ENCODE measurements around the gene ALDH4A1.
A peak's percentile ranks its signal among the peaks of the same experiment; 100 is the strongest.

The ALDH4A1 gene

DNA sequence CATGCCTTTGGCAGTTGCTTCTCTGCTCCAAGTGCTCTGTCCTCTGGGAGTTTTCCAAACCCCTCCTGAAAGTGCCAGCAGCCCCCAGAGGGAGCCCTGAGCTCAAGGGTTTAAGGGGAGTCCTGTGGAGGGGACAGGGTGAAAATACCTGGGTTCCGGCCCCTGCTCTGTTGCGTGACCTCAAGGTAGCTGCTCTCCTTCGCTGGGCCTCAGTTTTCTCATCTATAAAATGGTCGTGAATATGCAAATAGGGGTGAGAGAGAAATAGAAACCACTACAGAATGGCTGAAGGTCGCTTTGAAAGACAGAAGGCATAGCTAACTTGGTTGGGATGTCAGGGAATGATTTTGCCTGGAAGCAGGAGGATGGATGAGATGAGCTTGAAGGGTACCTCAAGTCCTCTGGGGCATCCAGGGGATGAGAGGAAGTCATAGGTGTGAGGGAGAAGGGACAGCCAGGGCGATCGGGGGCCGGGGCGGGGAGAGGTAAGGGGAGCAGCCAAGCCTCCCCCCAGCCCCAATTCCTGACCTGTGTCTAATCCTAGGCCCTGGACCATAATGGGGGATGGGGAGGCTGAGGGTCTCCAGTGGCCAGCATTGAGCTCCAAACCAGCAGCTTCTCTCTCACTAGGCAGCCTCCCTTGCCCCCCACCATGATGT lies 41.7 kb upstream of the ALDH4A1 start:
- no peak for DNase-seq (ENCODE audit: low read depth)
- TF ChIP-seq, protein P1, sequence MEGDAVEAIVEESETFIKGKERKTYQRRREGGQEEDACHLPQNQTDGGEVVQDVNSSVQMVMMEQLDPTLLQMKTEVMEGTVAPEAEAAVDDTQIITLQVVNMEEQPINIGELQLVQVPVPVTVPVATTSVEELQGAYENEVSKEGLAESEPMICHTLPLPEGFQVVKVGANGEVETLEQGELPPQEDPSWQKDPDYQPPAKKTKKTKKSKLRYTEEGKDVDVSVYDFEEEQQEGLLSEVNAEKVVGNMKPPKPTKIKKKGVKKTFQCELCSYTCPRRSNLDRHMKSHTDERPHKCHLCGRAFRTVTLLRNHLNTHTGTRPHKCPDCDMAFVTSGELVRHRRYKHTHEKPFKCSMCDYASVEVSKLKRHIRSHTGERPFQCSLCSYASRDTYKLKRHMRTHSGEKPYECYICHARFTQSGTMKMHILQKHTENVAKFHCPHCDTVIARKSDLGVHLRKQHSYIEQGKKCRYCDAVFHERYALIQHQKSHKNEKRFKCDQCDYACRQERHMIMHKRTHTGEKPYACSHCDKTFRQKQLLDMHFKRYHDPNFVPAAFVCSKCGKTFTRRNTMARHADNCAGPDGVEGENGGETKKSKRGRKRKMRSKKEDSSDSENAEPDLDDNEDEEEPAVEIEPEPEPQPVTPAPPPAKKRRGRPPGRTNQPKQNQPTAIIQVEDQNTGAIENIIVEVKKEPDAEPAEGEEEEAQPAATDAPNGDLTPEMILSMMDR (conservative IDR thresholded peaks at IDR 0.05; ENCODE audit: low read depth, low read length): no peak
- no peak overlapping the region for H3K4me3 ChIP-seq (ENCODE audit: low read length)

DNA sequence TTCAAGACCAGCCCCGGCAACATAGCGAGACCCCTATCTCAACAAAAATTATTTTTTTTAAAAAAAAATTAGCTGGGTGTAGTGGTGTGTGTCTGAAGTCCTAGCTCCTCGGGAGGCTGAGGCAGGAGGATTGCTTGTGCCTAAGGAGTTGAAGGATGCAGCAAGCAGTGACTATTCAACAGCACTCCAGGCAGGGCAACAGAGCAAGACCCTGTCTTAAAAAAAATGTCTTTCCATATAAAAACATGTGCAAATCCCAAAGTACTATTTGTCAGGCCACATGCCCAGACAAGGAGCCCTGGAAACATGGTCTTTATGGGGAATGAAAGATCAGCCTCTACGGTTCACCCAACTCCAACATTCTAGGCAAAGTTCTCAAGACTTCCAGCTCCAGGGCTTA lies 40.8 kb upstream of the ALDH4A1 start:
- H3K4me3 ChIP-seq (ENCODE audit: low read length): no peak overlapping the region
- no peak for DNase-seq (ENCODE audit: low read depth)
- TF ChIP-seq, protein P1 (conservative IDR thresholded peaks at IDR 0.05; ENCODE audit: low read depth, low read length): no peak

DNA sequence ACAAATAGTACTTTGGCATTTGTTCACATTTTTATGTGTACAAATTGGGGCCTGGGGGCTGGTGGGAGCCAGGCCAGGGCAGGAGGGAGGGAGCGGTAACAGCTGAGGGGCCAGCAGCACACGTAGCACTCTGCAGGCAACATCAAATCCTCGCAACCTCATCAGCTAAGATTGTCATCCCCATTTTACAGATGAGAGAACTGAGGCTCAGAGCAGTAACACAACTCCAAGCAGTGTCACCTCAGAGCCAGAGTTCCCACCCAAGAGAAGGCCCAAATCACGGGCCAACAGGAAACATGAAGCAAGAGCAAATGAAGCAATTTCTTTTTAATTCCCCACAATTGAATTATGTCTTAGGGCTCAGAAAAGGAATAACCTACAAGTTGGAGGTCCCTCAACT lies 40.0 kb upstream of the ALDH4A1 start:
- H3K4me3 ChIP-seq (ENCODE audit: low read length): no peak overlapping the region
- DNase-seq (ENCODE audit: low read depth): no peak
- TF ChIP-seq, protein P1 (conservative IDR thresholded peaks at IDR 0.05; ENCODE audit: low read depth, low read length): no peak

DNA sequence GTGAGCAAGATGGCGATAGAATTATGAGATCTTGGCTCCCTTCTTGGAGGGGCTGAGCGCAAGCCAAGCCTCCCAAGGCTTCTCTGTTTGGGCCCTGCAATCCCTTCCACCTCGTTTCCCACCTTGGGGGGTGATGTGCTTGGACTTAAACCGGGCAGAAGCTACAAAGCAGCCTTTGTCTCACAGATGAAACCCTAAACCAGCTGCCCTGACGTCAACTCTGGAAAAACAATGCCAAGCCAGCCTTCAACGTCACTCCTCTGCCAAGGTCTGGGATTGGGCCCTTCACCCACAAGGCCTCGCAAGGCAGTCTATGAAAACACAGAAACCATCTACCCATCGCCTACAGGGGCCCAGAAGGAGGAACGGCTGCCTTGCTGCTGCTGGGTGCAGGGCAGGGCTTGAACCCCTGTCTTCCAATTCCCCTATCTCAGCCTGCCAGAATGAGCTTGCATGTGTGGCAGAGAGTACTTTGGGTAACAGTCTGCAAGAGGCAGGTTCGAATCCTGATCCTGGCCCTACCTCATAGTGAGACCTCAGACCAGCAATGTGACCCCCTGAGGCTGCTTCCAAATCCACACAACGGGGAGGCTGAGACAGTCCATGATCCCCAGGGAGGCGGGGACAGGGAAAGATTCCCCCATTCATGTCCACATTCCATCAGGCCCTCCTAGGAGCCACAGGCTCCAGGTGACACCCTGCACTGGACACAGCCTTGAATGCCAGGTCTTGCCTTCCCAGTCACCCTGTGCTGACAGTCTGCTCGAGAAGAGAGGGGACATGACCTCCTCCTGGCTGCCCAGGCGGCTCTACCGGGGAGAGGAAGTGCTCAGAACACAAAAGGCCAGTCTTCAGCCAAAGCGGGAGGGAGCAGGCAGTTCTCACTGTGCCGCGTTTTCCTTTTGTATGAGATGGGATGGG lies 39.1 kb upstream of the ALDH4A1 start:
- TF ChIP-seq, protein P1 (conservative IDR thresholded peaks at IDR 0.05; ENCODE audit: low read depth, low read length): no peak
- H3K4me3 ChIP-seq (ENCODE audit: low read length): no peak overlapping the region
- DNase-seq (ENCODE audit: low read depth): peak; percentile 90

DNA sequence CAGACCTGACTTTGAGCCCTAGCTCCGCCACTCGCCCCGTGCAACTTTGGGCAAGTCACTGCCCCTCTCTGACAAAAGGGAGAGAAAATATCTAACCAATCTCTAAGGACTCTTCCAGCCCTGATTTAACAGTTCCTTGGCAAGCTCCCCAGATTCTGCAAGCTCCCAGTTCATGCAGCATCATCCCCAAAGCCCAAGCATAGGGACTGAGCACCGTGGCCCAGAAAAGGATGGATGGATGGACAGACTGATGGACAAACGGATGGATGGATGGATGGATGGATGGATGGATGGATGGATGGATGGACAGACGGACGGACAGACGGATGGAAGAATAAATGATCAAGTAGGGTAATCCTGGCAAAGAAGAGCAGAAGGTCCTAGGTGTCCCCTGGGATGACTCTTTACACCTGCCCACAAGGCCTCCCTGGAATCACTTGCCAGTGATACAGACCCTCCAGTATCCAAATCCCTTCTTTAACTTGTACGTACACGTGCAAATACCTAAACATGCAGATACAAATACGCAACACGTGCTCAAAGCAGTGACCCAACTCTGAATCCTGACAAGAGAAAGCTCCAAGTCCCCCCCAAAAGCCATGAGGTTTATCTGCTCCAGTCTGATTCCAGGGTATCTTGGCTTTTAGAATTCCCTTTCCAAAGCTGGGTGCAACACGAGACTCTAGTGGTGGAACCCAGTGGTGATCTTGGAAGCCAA lies 38.1 kb upstream of the ALDH4A1 start:
- H3K4me3 ChIP-seq (ENCODE audit: low read length): no peak overlapping the region
- TF ChIP-seq, protein P1 (conservative IDR thresholded peaks at IDR 0.05; ENCODE audit: low read depth, low read length): no peak
- no peak for DNase-seq (ENCODE audit: low read depth)

DNA sequence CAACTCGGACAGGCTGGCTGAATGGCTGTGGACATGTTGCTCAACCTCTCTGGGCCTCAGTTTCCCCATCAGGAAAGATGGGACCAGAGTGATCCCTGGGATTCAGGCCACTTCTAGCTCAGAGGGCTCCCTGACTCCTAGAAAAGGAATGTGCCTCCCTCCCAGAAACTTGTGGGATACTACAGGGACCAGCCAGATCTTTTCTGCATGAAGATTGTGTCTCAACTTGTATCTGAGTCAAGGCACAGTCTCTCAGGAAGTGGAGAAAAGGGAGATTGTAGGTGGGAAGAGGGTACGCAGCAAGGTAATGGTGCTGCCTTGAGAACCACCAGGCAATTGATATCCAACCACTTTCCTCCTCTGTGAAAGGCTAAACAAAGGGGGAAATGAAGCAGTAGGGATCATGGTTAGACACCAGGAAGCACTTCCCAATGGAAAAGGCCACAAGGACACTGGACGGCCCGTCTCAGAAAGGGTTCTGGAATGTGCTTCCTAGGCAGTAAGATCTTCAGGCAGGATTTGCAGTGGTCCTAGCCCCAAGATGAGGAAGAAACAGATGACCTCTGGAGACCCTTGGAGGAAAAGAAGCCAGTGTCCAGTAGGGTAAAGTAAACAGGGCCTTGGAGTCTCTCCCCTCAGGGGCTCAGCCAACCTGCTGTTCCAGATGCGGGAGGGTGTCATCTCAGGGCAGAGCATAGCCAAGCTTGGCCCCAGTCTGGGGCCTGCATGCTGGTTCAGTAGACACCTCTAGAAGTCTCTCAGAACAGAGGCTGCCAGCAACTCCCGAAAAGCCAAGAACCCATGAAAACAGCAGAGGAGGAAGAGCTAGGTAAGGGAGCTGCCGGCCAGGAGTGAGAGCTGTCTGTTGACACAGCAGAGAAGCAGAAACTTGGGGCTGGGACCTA lies 37.3 kb upstream of the ALDH4A1 start:
- H3K4me3 ChIP-seq (ENCODE audit: low read length): no peak overlapping the region
- TF ChIP-seq, protein P1 (conservative IDR thresholded peaks at IDR 0.05; ENCODE audit: low read depth, low read length): no peak
- no peak for DNase-seq (ENCODE audit: low read depth)

Data from retinal pigment epithelial cell (primary cell).